ENCODE results near the gene INHBA. TPM values are rescaled to one million over a fixed set of nuclear protein-coding genes. Genes with fewer than 3 reads are reported as not detected.

INHBA gene
- total RNA-seq, 1 donor from 2014 or later: 8.9 TPM

DNA sequence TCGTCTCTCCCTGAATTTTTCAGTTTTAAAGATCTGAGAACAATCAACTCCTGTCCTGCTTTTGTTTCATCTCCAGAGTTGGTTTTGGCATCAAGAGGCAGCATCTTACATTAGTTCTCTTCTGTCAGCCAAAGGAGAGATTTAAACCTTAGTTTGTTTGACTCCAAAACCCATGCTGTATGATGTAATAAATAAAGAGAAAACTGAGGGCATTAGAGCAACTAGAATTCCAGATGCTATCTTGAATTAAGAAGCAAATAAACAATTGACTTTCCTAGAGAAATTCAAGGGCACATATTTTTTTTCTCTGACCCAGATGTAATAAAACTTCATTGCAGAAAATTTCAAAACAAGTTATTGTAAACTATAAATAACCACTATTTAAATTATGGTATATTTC is 54.4 kb downstream of the INHBA start:
- DNase-seq (ENCODE audit: low read depth): no peak
- no peak overlapping the region for H3K4me3 ChIP-seq (ENCODE audit: low read depth, low read length)
- TF ChIP-seq, protein P1, sequence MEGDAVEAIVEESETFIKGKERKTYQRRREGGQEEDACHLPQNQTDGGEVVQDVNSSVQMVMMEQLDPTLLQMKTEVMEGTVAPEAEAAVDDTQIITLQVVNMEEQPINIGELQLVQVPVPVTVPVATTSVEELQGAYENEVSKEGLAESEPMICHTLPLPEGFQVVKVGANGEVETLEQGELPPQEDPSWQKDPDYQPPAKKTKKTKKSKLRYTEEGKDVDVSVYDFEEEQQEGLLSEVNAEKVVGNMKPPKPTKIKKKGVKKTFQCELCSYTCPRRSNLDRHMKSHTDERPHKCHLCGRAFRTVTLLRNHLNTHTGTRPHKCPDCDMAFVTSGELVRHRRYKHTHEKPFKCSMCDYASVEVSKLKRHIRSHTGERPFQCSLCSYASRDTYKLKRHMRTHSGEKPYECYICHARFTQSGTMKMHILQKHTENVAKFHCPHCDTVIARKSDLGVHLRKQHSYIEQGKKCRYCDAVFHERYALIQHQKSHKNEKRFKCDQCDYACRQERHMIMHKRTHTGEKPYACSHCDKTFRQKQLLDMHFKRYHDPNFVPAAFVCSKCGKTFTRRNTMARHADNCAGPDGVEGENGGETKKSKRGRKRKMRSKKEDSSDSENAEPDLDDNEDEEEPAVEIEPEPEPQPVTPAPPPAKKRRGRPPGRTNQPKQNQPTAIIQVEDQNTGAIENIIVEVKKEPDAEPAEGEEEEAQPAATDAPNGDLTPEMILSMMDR (conservative IDR thresholded peaks at IDR 0.05; ENCODE audit: low read depth, low read length): no peak

- TF ChIP-seq, protein P1 (conservative IDR thresholded peaks at IDR 0.05; ENCODE audit: low read depth, low read length): no peak
- no peak overlapping the region for H3K4me3 ChIP-seq (ENCODE audit: low read depth, low read length)
- DNase-seq (ENCODE audit: low read depth): no peak
Observed at GRCh38 chr7:41643616-41644015, 59.3 kb downstream of the INHBA start.

GRCh38 chr7:41641665-41642014 is 61.2 kb downstream of the INHBA start:
- no peak overlapping the region for H3K4me3 ChIP-seq (ENCODE audit: low read depth, low read length)
- TF ChIP-seq, protein P1 (conservative IDR thresholded peaks at IDR 0.05; ENCODE audit: low read depth, low read length): no peak
- DNase-seq (ENCODE audit: low read depth): no peak

- H3K4me3 ChIP-seq (ENCODE audit: low read depth, low read length): no peak overlapping the region
- DNase-seq (ENCODE audit: low read depth): no peak
- TF ChIP-seq, protein P1 (conservative IDR thresholded peaks at IDR 0.05; ENCODE audit: low read depth, low read length): no peak
Observed at GRCh38 chr7:41641011-41641664, 61.8 kb downstream of the INHBA start.

DNA sequence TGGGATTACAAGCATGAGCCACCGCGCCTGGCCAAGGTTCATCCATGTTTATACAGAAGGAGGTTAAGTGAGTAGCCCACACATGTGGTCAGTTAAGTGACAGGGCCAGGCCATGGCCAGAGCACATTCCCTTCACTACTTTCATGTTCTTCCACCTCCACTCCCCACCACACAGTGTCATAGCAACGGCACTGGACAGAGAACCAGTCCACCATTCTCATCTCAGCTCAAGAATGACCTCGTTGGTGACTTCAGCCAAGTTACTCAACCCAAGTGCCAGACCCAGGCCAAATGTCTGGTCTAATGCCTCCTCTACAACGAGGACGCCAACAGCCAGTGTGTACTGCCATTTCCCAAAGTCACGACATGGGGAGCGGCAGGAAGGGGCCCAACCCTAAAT is 62.4 kb downstream of the INHBA start:
- H3K4me3 ChIP-seq (ENCODE audit: low read depth, low read length): no peak overlapping the region
- TF ChIP-seq, protein P1 (conservative IDR thresholded peaks at IDR 0.05; ENCODE audit: low read depth, low read length): no peak
- no peak for DNase-seq (ENCODE audit: low read depth)

- no peak overlapping the region for H3K4me3 ChIP-seq (ENCODE audit: low read depth, low read length)
- TF ChIP-seq, protein P1 (conservative IDR thresholded peaks at IDR 0.05; ENCODE audit: low read depth, low read length): no peak
- DNase-seq (ENCODE audit: low read depth): no peak
Observed at GRCh38 chr7:41637049-41637448, 65.8 kb downstream of the INHBA start.

Measured in epithelial cell of proximal tubule (primary cell).